Left ventricle myocardium inferior (tissue), 1 donor: ENCODE data around the gene ARHGAP19. TPM values are rescaled to one million over a fixed set of nuclear protein-coding genes. Genes with fewer than 3 reads are reported as not detected.

Experiments
- DNase-seq: peaks from one replicate; pipeline ENCODE4 v3.0.0-alpha.2; 2020
- H3K27ac ChIP-seq: fragments of 200-600 bp; replicated peaks from 2 replicates; pipeline ENCODE4 v1.8.0; 2021
- H3K27me3 ChIP-seq: fragments of 200-600 bp; 2 replicates; pipeline ENCODE4 v1.8.0; 2021; ENCODE audit warnings: low read depth
- H3K36me3 ChIP-seq: fragments of 200-600 bp; 2 replicates; pipeline ENCODE4 v1.8.0; 2021
- H3K4me1 ChIP-seq: fragments of 200-600 bp; 2 replicates; pipeline ENCODE4 v1.8.0; 2021
- H3K4me3 ChIP-seq: fragments of 200-600 bp; 2 replicates; pipeline ENCODE4 v1.8.0; 2021; ENCODE audit warnings: mild to moderate bottlenecking, moderate library complexity
- H3K9me3 ChIP-seq: fragments of 200-600 bp; replicated peaks from 2 replicates; pipeline ENCODE4 v1.8.0; 2021
- intact Hi-C: fragments of 100-400 bp; cut with micrococcal nuclease; formaldehyde crosslinking; loops from one replicate; pipeline ENCODE4 v1.11.0; 2022
- total RNA-seq: library from RNA; stranded (reverse); fragmentation: NEBNext Ultra II Directional; extraction: Animal tissue kit (Norgen Biotek cat#: 25700); gene quantifications from one replicate; pipeline ENCODE4 v1.2.1, GENCODE V29; 2021
- TF ChIP-seq, protein P1 (sequence below): fragments of 200-600 bp; IDR thresholded peaks from 2 replicates; pipeline ENCODE4 v1.8.0; 2021; ENCODE audit warnings: antibody characterized with exemption, mild to moderate bottlenecking, borderline replicate concordance
- donor health status: DM: no; HTN: yes; CAD: no; lungs with severe emphysema.

The ARHGAP19 gene
- total RNA-seq, 1 donor from 2014 or later = 4.2 TPM

DNA sequence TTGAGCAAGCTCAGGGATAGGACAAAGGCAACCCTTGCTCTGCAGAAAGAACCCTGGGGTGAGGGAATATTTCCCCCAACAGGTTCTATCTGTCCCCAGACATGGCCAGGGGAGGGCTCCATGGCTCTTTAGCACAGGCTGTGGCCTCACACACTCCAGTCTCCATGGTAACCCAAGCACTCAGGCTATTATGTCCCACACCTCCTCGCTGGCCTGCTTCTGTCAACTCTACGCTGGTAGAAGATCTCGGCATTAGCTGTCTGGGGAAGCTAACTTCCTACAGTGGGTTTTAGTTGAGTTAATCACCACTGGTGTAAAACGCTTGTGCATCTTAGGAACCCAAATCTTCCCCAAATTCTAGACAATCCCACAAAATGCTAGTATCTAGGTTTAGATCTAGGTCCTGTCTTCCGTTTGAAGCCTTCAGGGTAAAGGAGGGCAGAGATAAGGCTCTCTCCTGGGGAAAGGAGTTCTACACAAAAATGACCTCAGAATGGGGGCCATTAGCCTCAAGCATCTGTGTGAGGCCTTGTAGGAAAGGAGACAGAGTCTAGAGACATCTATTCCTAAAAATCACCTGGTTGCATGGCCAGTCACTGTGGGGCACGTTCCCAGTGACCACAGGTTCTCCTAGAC, 70.0 kb downstream of the ARHGAP19 start:
- TF ChIP-seq, protein P1, sequence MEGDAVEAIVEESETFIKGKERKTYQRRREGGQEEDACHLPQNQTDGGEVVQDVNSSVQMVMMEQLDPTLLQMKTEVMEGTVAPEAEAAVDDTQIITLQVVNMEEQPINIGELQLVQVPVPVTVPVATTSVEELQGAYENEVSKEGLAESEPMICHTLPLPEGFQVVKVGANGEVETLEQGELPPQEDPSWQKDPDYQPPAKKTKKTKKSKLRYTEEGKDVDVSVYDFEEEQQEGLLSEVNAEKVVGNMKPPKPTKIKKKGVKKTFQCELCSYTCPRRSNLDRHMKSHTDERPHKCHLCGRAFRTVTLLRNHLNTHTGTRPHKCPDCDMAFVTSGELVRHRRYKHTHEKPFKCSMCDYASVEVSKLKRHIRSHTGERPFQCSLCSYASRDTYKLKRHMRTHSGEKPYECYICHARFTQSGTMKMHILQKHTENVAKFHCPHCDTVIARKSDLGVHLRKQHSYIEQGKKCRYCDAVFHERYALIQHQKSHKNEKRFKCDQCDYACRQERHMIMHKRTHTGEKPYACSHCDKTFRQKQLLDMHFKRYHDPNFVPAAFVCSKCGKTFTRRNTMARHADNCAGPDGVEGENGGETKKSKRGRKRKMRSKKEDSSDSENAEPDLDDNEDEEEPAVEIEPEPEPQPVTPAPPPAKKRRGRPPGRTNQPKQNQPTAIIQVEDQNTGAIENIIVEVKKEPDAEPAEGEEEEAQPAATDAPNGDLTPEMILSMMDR = no peak
- no peaks in the 10 kb centered on the region for H3K4me1 ChIP-seq
- H3K27me3 ChIP-seq = no peaks in the 10 kb centered on the region
- peaks cover 57% of the 10 kb centered on the region for H3K36me3 ChIP-seq
- H3K4me3 ChIP-seq = no peak overlapping the region
- intact Hi-C loops = no loop called here
- no peaks in the 10 kb centered on the region for H3K9me3 ChIP-seq
- DNase-seq = no peak
- no peak overlapping the region for H3K27ac ChIP-seq

DNA sequence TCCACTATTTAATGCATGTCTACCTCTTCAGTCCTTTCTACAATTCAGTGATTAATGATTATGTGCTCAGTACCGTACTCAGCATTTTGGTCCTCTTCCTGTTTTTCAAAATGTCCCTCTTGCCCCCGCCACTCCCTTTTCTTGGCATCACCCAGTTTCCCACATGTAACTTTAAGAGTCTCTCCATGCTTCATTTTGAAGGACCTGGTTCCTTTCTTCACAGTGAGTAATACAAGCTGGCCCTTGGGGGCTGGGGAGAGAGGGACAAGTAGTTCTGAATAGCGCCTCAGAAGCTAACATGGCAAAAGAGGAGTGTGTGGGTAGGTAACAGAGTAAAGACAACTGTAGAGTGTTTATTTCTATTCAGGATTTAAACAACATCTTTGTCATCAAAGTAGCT, 72.1 kb downstream of the ARHGAP19 start:
- H3K4me3 ChIP-seq = no peak overlapping the region
- intact Hi-C loops = no loop called here
- peaks cover 40% of the 10 kb centered on the region for H3K36me3 ChIP-seq
- no peaks in the 10 kb centered on the region for H3K27me3 ChIP-seq
- H3K9me3 ChIP-seq = no peaks in the 10 kb centered on the region
- H3K27ac ChIP-seq = no peak overlapping the region
- no peaks in the 10 kb centered on the region for H3K4me1 ChIP-seq
- no peak for DNase-seq
- TF ChIP-seq, protein P1 = no peak

DNA sequence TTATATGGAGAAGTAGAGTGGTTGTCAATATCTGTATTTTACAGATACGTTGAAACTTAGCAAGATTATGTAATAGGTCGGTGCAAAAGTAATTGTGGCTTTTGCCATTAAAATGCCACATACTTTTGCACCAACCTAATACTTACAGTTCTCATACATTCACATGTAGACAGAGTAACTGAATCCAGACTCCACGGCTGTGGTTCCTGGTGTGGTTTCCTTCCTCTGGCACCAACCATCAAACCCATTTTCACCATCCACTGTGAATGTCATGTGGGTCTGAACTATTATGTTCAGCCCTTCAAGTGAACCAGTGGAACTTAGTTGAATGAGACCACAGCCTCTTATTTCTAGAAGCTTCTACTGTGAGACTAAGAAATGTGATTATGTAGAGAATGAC, 75.1 kb downstream of the ARHGAP19 start:
- H3K4me1 ChIP-seq = no peaks in the 10 kb centered on the region
- DNase-seq = no peak
- no peaks in the 10 kb centered on the region for H3K27me3 ChIP-seq
- intact Hi-C loops = no loop called here
- TF ChIP-seq, protein P1 = no peak
- no peaks in the 10 kb centered on the region for H3K9me3 ChIP-seq
- no peak overlapping the region for H3K4me3 ChIP-seq
- H3K36me3 ChIP-seq = peaks cover 20% of the 10 kb centered on the region
- no peak overlapping the region for H3K27ac ChIP-seq

DNA sequence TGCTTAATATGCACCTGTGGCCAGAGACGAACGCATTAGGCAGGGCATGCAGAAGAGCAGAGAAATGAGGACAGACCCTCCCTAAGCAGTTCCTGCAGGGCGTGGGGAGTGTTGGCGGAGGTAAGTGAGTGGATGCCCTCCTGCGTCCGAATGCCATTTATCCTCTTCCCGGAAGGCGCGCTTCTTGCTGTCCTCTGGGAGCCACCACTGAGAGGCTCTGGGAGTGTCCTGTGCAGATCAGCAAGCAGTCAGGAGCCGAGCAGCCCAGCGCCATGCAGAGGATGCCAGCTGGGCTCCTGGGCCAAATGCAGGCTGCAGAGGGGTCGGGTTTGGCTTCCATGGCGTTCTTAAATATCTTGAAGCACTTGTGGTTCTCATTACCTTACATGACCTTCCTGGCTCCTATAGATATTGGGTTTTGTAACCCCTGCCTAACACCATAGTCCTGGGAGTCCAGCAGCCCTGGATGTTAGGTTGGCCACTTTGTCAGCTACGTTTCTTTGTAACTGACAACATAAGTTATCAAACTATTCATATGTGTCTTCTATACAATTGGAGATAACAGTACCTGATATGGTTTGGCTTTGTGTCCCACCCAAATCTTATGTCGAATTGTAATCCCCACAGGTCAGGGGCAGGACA, 76.7 kb downstream of the ARHGAP19 start:
- Histone ChIP-seq H3K27me3 (no peaks in the 10 kb centered on the region), H3K4me3 (no peak overlapping the region), H3K27ac (no peak overlapping the region), H3K4me1 (no peaks in the 10 kb centered on the region), H3K36me3 (peaks cover 7% of the 10 kb centered on the region), H3K9me3 (no peaks in the 10 kb centered on the region)
- intact Hi-C loops = no loop called here
- DNase-seq = no peak
- TF ChIP-seq, protein P1 = no peak

DNA sequence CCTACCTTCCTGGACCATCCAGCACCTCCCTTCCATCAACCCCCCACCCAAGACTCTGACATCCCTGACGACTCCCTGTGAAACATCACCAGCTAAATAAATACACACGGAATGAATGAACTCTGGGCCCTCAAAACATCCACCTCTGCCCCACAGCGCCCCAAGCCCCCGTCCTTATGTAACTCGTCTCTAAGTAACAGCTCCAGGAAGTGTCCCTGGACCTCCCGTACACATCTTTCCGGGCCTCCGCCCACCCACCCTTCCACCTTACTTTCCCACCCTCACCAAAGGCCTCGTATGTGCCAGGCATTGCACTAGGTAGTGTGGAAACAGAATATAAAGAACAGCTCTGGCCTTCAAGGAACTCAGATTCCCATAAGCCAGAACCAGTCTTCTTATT, 79.0 kb downstream of the ARHGAP19 start:
- H3K4me3 ChIP-seq = no peak overlapping the region
- H3K4me1 ChIP-seq = no peaks in the 10 kb centered on the region
- H3K9me3 ChIP-seq = no peaks in the 10 kb centered on the region
- intact Hi-C loops = no loop called here
- H3K27me3 ChIP-seq = peaks cover 14% of the 10 kb centered on the region
- DNase-seq = no peak
- H3K36me3 ChIP-seq = no peaks in the 10 kb centered on the region
- TF ChIP-seq, protein P1 = no peak
- no peak overlapping the region for H3K27ac ChIP-seq
